K562 (cell line): ENCODE data around the gene RSBN1L. TPM values are rescaled to one million over a fixed set of nuclear protein-coding genes. Genes with fewer than 3 reads are reported as not detected.

Experiments
- FOXO4 ChIP-seq: fragments of 450-650 bp; formaldehyde crosslinking; IDR thresholded peaks from 2 replicates; pipeline ENCODE4 v1.4.0; 2020; ENCODE audit warnings: mild to moderate bottlenecking, moderate library complexity
- IRF9 ChIP-seq: fragments of 450-650 bp; IDR thresholded peaks from 2 replicates; pipeline ENCODE4 v1.6.1; 2016; ENCODE audit warnings: missing biosample characterization, missing genetic modification characterization
- JUND ChIP-seq, 2 experiments: IDR thresholded peaks; 2 replicates in 1 of 2; 3 replicates in 1 of 2; pipeline ENCODE4 v1.6.1; 2011; ENCODE audit warnings: borderline replicate concordance in 2 of 2, low read depth in 2 of 2, low read length in 2 of 2, improper control_type of control experiment in 1 of 2, missing biosample characterization in 1 of 2, missing genetic modification characterization in 1 of 2, missing genetic modification reagents in 1 of 2
- MAFK ChIP-seq: IDR thresholded peaks from 2 replicates; pipeline ENCODE4 v1.6.1; 2011; ENCODE audit warnings: low read length, improper control_type of control experiment
- MCM3 ChIP-seq: fragments of 450-650 bp; IDR thresholded peaks from 2 replicates; pipeline ENCODE4 v1.6.1; 2016
- PRMT5 ChIP-seq: sonication (generic); formaldehyde crosslinking; IDR thresholded peaks from 2 replicates; pipeline ENCODE4 v1.5.0; 2020; ENCODE audit warnings: missing genetic modification reagents
- RBM25 ChIP-seq: fragments of 200-400 bp; formaldehyde crosslinking; IDR thresholded peaks from 2 replicates; pipeline ENCODE4 v1.6.1; 2018; ENCODE audit warnings: low read length, low read depth, moderate library complexity; ENCODE audit not compliant: severe bottlenecking
- SP2 ChIP-seq: IDR thresholded peaks from 2 replicates; pipeline ENCODE4 v1.6.1; 2011; ENCODE audit warnings: mild to moderate bottlenecking, low read depth, low read length, moderate library complexity; ENCODE audit not compliant: poor library complexity, severe bottlenecking; ENCODE audit errors: extremely low read depth
- ZBTB2 ChIP-seq: fragments of 450-650 bp; IDR thresholded peaks from 2 replicates; pipeline ENCODE4 v1.6.1; 2016; ENCODE audit warnings: antibody characterized with exemption
- ZNF436 ChIP-seq: fragments of 250-450, 450-650 bp; sonication (Bioruptor Pico); formaldehyde crosslinking; IDR thresholded peaks from 2 replicates; pipeline ENCODE4 v1.7.0; 2020; ENCODE audit warnings: mild to moderate bottlenecking
- ZNF592 ChIP-seq: fragments of 450-650 bp; IDR thresholded peaks from 2 replicates; pipeline ENCODE4 v1.6.1; 2017; ENCODE audit warnings: antibody characterized with exemption, mild to moderate bottlenecking
- ZNF696 ChIP-seq: fragments of 250-450 bp; sonication (Bioruptor Pico); conservative IDR thresholded peaks from 2 replicates; pipeline ENCODE4 v1.4.0; 2020; ENCODE audit warnings: mild to moderate bottlenecking, moderate library complexity
- polyA plus RNA-seq, 8 experiments: library from polyadenylated mRNA; depleted of rRNA in 4 of 8; stranded (reverse) in 5 of 8; unstranded in 3 of 8; fragments of >200 nt; fragmentation: Nextera tagmentation in 2 of 8; fragmentation: Illumina TruSeq in 1 of 8; extraction: Ambion mirVana in 2 of 8; extraction: Trizol in 1 of 8; gene quantifications; 2 replicates each; pipeline versions ENCODE4 v1.2.1 to v1.2.3, GENCODE V29; 2011 to 2014; ENCODE audit warnings: inconsistent platforms in 1 of 8, missing spikeins in 1 of 8
- total RNA-seq, 7 experiments: library from RNA; depleted of rRNA in 6 of 7; stranded (reverse); fragments of >200 nt in 6 of 7; fragmentation: Illumina TruSeq in 2 of 7; extraction: Trizol in 2 of 7; gene quantifications; 2 replicates each; pipeline versions ENCODE4 v1.2.1 to v1.2.3, GENCODE V29; 2011 to 2021; ENCODE audit warnings: low replicate concordance in 1 of 7
- TF ChIP-seq, protein P1 (sequence below): IDR thresholded peaks from 3 replicates; pipeline ENCODE4 v1.6.1; 2011; ENCODE audit warnings: borderline replicate concordance, mild to moderate bottlenecking, moderate library complexity; ENCODE audit not compliant: insufficient read length; ENCODE audit errors: extremely low read depth
- TF ChIP-seq, protein P2 (sequence below): fragments of 450-650 bp; IDR thresholded peaks from 2 replicates; pipeline ENCODE4 v1.6.1; 2016

RSBN1L gene
- total and polyA plus RNA-seq, 9 of the 15 experiments (the other 6 are each of a cell fraction or from before 2014, with no cell fraction given): 6.2 to 35.2 (median 20.1) TPM

DNA sequence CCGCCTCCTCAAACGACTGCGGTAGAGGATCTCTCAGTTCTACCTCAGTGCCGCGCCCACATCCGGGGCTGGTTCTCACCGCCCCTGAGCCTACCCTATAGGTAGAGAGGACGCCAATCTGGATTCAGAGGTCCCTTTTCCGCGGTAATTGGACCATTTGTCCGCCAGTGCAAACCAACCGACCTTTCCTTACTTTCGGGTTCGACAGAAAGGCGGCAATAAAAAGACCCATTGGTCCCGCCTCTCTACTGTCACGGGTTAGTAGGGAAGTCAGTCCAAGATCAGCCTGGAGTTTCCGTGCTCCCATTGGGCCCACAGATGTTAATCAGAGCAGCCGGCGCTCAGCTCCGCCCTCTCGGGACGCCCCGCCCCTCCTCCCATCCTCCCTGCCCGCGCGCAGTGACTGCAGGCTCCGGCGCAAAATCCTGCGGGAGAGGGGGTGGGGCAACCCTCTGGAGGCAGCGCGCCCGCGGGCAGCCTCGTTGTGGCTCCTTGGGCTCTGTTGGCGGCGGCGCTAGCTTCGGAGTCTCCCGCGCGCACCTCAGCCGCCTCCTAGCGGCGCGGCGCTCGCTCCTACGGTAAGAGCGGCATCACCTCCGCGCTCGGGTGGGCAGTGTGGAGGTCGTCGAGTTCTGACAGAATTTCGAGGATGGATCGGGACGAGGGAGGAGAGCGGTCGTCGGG lies 102.3 kb downstream of the RSBN1L start, which contains the start of the genes PHTF2 and TMEM60 (continued):
- TF ChIP-seq, protein P1, sequence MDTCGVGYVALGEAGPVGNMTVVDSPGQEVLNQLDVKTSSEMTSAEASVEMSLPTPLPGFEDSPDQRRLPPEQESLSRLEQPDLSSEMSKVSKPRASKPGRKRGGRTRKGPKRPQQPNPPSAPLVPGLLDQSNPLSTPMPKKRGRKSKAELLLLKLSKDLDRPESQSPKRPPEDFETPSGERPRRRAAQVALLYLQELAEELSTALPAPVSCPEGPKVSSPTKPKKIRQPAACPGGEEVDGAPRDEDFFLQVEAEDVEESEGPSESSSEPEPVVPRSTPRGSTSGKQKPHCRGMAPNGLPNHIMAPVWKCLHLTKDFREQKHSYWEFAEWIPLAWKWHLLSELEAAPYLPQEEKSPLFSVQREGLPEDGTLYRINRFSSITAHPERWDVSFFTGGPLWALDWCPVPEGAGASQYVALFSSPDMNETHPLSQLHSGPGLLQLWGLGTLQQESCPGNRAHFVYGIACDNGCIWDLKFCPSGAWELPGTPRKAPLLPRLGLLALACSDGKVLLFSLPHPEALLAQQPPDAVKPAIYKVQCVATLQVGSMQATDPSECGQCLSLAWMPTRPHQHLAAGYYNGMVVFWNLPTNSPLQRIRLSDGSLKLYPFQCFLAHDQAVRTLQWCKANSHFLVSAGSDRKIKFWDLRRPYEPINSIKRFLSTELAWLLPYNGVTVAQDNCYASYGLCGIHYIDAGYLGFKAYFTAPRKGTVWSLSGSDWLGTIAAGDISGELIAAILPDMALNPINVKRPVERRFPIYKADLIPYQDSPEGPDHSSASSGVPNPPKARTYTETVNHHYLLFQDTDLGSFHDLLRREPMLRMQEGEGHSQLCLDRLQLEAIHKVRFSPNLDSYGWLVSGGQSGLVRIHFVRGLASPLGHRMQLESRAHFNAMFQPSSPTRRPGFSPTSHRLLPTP: no peak
- TF ChIP-seq MCM3 (no peak), RBM25 (peak; percentile 84), ZNF592 (no peak), ZNF696 (CRISPR knock-in tag) (no peak), SP2 (peak; percentile 88), PRMT5 (CRISPR knock-in tag) (no peak), ZBTB2 (0 out of 2 replicates have a peak, but pooled peaks have one; percentile 28), JUND (IDR thresholded peaks at IDR 0.05; ENCODE audit: borderline replicate concordance, low read depth, low read length) (no peak; the same call in 1 of the 2 replicates), JUND (tag; IDR thresholded peaks at IDR 0.05; ENCODE audit: borderline replicate concordance, low read depth, low read length) (no peak; the same call in 2 of the 3 replicates), FOXO4 (CRISPR knock-in tag) (no peak), MAFK (no peak), IRF9 (tag) (no peak), ZNF436 (CRISPR knock-in tag) (no peak)
- TF ChIP-seq, protein P2, sequence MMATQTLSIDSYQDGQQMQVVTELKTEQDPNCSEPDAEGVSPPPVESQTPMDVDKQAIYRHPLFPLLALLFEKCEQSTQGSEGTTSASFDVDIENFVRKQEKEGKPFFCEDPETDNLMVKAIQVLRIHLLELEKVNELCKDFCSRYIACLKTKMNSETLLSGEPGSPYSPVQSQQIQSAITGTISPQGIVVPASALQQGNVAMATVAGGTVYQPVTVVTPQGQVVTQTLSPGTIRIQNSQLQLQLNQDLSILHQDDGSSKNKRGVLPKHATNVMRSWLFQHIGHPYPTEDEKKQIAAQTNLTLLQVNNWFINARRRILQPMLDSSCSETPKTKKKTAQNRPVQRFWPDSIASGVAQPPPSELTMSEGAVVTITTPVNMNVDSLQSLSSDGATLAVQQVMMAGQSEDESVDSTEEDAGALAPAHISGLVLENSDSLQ: peak; percentile 100
